Renal pelvis (tissue), 4 donors: Measurements from ENCODE around the gene IL31RA. TPM values are rescaled to one million over a fixed set of nuclear protein-coding genes. Genes with fewer than 3 reads are reported as not detected.
A peak's percentile ranks its signal among the peaks of the same experiment; 100 is the strongest.
"Not testable (repeated sequence)": the region's sequence is repeated elsewhere in the genome, so short reads cannot be mapped to it uniquely, and the experiment has no call there.

Source experiments
- DNase-seq: peaks from one replicate; pipeline ENCODE4 v3.0.0-alpha.2; 2013
- polyA plus RNA-seq, 3 donors: library from polyadenylated mRNA; unstranded; fragments of 120-200 nt; gene quantifications; one replicate each; pipeline ENCODE4 v1.2.1, GENCODE V29; 2013; ENCODE audit not compliant: insufficient read length in 3 of 3

Gene IL31RA
- polyA plus RNA-seq, 3 donors, result 0.07 to 0.13 TPM; not detected in 1

GRCh38 chr5:55925181-55925580 is 74.0 kb downstream of the IL31RA start:
- DNase-seq, result no peak

- DNase-seq, result no peak
These were observed 74.6 kb downstream of the IL31RA start for GRCh38 chr5:55925712-55926111.

- no peak for DNase-seq
These were observed 75.3 kb downstream of the IL31RA start for GRCh38 chr5:55926476-55926875.

- no peak for DNase-seq
These were observed 76.9 kb downstream of the IL31RA start for GRCh38 chr5:55927861-55928655.

GRCh38 chr5:55929020-55929799 is 78.1 kb downstream of the IL31RA start:
- no peak for DNase-seq

- DNase-seq, result no peak
These were observed 81.5 kb downstream of the IL31RA start for GRCh38 chr5:55932700-55933099.

GRCh38 chr5:55933377-55934114 is 82.4 kb downstream of the IL31RA start:
- DNase-seq, result no peak

GRCh38 chr5:55934115-55934613 is 83.0 kb downstream of the IL31RA start:
- no peak for DNase-seq

- no peak for DNase-seq
These were observed 83.6 kb downstream of the IL31RA start for GRCh38 chr5:55934720-55935119.

- no peak for DNase-seq
These were observed 84.2 kb downstream of the IL31RA start for GRCh38 chr5:55935371-55935770.

GRCh38 chr5:55936100-55936693 is 85.0 kb downstream of the IL31RA start:
- DNase-seq, result peak; percentile 69

- DNase-seq, result not testable (repeated sequence)
These were observed 86.4 kb downstream of the IL31RA start for GRCh38 chr5:55937598-55937997.

GRCh38 chr5:55941154-55941553 is 90.0 kb downstream of the IL31RA start:
- not testable (repeated sequence) for DNase-seq

- DNase-seq, result no peak
These were observed 108.1 kb downstream of the IL31RA start for GRCh38 chr5:55959208-55959607.

- no peak for DNase-seq
These were observed 109.6 kb downstream of the IL31RA start for GRCh38 chr5:55960779-55961178.

GRCh38 chr5:55965525-55965924 is 114.4 kb downstream of the IL31RA start:
- DNase-seq, result no peak

- no peak for DNase-seq
These were observed 115.1 kb downstream of the IL31RA start for GRCh38 chr5:55966284-55966683.

GRCh38 chr5:55969956-55970355 is 118.8 kb downstream of the IL31RA start:
- no peak for DNase-seq
